Stimulated activated CD8-positive, alpha-beta memory T cell treated with anti-CD3 and anti-CD28 coated beads, Interleukin-7, amount 100 ng/mL, for 4 hours (primary cell): ENCODE measurements around the gene NPEPL1.

Experiments
- DNase-seq, 2 donors: peaks; one replicate each; pipeline ENCODE4 v3.0.0-alpha.2; 2020; ENCODE audit warnings: low read depth in 2 of 2

Gene NPEPL1

DNA sequence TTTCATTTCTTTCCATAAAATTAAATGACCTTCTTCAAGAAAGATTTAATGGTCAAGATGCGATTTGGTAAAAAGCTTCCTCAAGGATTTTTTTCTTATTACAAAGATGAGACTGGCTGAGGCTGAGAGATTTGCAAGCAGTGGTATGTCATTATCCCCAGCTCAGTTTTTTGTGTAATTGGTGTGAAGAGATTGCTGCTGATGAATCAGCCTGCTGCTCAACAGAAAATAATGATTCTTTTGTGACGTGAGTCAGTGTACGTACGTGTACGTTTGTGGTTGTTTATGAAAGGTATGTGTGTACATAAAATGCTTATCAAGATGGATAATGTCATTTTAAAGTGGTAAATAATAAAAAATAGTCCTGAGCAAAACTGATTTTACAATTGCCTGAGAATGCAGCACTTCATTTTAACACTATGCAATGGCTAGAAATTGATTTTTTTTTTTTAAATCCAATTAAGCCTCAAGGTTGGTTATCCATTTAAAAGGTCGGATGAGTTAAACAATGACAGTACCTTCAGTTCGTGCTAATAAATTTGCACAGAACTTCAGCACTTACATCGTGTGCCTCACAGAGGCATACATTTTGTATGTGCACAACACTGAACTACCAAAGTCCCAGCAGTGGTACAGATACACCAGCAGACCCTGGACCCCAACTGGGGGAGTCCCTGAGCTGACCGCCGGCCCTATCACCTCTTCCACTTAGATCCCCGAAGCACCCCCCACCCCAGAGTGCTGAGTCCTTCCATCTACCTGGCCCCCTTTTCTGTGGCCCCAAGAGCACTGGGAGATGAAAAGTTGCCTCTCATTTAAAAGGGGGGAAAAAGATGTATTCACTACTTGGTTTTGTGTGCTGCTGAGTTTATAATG is 9.7 kb upstream of the NPEPL1 start:
- no peak for DNase-seq

DNA sequence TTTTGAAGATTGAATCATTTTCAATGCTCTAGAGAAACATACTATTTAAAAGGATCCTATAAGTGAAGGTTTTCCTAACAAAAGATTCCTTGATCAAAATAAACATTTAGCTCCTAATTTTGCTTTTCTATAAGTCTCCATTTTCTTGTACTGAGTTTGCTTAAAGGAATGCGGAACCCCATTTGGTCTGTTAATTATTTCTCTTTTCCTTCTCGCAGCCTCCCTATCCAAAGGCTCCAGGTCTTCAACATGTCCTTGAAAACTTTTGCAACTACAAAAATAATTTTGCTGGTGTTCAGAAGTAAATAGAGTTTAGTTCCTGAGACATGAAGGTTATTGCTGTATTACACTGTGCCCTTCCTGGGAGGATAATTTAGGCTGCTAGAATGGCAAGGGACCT is 8.3 kb upstream of the NPEPL1 start:
- DNase-seq = no peak

DNA sequence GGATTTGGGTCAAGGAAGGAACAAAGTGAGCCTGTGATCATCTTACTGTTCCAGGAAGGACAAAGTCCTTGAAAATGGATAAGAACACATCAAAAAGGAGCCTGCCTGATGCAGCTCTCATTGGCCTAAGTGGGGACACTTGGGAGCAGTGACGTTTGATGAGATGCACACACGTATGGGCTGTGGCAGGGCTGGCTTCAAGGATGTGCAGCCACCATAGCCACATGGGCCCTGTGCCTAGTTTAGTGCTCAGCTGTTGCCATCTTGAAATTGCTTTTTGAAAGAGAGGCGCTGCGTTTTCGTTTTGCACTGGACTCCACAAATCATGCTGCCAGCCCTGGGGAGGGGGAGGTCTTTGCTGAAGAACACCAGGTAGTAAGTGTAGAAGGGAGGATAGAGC is 6.6 kb upstream of the NPEPL1 start:
- no peak for DNase-seq

DNA sequence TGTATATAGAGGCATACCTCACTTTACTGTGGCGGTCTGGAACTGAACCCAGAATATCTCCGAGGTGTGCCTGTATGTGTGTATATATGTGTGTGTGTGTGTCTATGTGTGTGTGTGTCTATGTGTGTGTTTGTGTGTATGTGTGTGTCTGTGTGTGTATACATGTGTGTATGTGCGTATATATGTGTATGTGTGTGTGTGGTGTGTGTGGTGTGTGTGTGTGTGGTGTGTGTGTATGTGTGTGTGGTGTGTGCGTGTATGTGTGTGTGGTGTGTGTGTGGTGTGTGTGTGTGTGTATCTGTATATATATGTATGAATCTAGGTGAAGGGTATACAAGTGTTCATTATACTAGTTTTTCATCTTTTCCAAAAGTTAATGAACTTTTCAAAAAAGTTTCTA is 4.2 kb upstream of the NPEPL1 start:
- DNase-seq = no peak

DNA sequence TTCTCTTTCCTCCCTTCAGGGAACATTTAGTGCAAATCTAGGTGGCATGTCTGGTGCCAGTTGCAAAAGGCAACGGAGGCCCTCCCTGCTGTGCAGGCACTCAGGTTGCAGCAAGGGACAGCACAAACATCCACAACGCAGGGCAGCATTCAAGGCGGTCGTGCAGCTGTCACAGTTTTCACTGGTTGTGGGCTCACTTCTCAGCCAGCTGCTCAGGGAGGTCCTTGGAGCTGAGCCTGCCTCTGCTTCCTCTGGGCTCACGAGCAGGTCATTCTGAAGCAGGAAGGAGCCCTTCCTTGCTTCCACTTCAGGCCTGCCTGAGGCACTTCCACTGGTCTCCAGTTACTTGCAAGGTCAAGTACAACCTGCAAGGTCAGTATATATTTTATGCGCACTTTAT is 3.8 kb upstream of the NPEPL1 start:
- DNase-seq = no peak

DNA sequence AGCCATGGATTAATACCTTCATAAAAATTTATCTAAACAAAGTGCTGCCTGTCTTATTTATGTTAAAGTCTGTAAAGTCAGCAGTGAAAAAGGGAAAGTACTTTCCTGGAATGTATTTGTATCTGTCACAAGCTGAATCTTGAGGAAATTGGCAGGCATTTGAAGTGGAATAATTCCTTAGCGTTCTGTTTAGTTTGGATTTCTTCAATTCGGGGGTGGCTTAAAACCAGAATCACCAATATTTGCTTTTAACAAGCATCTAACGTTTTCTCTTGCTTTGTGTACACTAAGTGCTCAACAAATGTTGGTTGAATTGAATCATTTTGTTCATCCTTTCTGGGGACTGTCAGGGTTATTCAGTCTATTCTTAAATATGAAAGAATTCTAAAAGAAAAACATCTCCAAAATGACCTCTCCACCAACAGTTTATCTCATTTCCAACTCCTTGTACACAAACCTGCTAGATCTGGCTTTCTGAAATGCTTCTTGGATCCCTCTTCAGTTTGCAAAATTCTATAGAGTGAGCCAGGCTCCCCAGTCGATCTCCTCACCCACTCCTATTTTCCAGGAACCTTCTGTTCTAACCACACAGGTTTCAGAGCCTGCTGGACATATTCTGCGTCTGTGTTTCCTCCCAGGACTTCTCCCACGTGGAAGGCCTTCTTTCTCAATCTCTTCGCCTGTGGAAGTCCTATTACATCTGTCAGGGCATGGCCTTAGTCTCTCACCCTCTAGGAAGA is 2.0 kb upstream of the NPEPL1 start:
- no peak for DNase-seq

DNA sequence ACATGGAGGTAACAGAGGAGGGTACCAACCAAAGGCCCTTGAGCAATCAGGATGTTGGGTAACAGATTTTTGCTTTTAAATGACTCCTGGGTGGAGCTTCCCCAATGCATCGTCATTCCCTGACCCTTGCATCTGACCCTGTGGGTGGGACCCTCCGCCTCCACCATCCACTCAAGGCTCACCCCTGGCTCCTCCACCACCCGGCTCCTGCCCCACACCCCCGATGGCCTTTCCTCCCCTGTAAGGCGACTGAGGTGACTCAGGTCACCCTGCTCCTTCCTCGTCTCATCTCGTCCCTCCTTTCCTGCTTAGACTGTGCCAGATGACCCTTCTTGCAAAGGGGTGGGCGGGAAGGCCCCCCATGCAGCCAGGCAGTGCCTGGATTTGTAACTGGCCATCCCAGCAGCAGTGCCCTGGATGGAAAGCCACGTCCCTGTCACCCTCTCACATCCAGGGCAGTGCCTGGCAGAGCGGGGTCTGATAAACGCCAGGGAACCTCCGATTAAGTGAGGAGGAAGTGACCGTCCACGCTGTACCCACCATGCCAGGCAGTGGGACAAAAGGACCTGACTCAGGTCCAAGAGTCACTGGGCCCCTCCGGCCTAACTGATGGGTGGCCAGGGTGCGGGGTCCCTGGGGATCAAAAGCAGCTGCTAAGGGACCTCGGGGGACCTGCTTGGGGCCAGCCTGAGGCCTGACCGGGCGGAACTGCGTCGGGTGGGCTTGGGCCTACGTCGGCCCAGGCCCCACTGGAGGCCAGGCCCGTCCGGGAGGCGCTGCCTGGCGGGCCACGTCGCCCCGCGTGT is 624 bp upstream of the NPEPL1 start:
- no peak for DNase-seq

DNA sequence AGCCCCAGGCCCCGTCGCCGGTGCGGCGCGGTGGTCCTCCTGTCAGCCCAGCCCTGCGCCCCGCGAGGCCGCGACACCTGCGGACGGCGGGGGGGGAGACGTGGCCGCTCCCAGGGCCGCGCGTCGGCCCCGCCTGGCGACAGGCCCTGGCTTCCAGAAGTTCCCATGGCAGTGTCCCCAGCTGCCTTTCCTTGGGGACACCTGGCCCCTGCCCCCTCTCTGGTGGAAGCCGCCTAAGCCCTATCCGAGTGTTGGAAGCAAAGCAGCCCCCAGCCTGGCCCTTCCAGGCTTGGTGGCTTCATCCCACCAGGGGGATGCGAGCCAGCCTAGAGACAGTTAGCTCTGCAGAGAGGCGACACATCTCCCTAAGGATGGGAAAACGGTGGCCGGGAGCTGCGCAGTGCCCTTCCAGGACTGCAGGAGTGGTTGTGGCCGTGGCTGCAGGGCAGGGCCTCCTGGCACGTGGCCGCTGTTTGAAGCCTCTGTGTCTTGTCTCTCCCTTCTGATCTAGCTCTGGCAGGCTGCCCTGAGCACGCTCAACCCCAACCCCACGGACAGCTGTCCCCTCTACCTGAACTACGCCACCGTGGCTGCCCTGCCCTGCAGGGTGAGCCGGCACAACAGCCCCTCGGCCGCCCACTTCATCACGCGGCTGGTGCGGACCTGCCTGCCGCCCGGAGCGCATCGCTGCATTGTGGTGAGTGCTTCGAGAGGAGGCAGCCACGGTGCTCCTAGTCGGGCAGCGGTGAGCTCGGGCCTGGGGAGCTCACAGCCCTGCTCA is 816 bp downstream of the NPEPL1 start:
- no peak for DNase-seq

DNA sequence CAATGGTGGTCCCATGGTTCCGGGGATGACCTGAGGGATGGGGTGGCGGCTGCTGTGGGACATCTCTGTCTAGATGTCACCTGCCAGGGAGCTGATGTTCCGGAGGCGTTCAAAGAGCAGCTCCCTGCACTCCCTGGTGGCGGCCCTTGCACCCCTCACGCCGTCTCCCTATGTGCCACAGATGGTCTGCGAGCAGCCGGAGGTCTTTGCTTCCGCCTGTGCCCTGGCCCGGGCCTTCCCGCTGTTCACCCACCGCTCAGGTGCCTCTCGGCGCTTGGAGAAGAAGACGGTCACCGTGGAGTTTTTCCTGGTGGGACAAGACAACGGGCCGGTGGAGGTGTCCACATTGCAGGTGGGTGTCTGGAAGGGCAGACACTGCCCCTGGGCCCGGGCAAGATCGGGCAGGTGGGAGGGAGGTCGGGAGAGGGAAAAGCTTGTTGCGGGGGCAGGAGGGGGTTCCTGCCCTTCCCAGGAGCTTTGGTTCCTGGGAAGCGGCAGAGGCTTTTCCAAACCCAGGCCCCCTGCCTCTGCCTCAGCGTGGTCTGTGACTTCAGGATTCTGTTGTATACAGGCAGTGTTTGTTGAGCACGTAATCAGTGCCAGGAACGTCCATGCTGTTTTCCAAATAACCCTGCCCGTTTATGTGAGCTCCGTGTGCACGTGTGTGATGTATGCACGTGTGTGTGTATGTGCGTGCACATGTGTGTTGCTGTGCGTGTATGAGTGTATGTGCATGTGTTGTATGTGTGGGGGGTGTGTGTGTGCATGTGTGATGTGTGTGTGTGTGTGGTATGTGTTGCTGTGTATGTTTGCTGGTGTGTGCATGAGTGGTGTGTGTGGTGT is 1.9 kb downstream of the NPEPL1 start:
- DNase-seq = no peak

DNA sequence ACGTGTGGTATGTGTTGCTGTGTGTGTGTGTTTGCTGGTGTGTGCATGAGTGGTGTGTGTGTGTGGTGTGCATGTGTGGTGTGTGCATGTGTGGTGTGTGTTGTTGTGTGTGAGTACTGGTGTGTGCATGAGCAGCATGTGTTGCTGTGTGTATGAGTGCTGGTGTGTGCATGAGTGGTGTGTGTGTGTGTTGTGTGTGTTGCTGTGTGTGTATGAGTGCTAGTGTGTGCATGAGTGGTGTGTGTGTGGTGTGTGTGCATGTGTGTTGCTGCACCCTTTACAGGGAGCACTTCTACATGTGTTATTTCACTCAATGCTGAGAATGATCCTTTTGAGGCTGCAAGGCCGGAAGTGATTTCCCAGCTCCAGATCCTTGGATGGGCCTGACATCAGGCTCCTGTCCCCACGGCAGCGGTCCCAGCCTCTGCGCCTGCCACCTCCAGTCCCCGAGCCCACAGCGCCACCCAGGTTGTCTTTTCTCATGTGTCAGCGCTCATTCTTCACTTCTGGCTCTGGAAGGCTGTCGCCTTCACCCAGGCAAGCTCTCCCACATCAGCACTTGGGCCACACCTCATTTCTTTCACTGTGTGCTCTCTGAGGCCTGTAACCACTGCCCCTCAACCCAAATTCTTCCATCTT is 2.6 kb downstream of the NPEPL1 start:
- no peak for DNase-seq

DNA sequence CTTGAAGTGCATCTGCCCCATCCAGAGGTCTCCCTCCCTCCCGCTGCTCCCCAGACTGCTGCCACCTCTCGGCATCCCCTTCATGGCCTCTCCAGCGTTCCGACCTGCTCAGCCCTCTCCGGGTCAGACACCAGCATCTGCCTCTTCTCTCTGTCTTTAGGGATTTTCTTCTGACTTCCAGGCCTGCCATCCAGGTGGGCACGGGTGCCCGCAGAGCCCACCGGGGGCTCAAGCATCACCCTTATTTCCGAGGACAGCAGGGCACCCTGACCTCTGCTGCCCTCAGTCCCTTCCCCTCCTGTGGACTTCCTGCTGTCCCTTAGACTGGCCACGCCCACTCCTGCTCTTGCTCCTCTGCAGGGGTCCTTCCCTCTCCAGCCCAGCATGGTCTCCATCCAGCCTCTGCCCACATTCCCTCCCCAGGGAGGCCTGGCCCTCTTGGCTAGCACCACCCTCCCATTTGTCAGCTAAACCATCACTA is 3.3 kb downstream of the NPEPL1 start:
- no peak for DNase-seq

DNA sequence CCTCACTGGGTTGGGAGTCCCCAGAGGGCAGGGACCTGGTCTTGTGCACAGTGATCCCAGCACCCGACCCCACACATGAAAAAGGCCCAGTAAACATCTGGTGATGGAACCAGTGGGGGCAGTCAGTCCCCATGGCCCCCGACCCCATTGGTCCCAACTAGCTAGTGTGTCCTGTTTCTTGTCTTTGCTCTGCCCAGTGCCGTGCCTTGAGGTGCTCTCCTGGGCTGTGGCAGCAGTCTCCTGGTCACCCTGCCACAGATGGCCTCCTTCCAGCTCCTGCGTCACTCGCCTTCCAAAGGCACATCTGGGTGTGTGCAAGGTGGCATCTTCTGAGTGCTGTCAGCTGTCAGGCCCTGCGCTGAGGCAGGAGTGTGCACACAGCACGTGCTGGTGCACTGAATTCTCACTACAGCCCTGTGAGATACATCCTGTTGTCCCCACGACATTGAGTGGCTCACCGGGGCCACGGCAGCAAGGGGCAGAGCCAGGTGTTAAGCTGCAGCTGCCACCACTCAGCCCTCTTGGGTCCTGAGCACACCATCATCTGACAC is 3.9 kb downstream of the NPEPL1 start:
- DNase-seq = no peak

DNA sequence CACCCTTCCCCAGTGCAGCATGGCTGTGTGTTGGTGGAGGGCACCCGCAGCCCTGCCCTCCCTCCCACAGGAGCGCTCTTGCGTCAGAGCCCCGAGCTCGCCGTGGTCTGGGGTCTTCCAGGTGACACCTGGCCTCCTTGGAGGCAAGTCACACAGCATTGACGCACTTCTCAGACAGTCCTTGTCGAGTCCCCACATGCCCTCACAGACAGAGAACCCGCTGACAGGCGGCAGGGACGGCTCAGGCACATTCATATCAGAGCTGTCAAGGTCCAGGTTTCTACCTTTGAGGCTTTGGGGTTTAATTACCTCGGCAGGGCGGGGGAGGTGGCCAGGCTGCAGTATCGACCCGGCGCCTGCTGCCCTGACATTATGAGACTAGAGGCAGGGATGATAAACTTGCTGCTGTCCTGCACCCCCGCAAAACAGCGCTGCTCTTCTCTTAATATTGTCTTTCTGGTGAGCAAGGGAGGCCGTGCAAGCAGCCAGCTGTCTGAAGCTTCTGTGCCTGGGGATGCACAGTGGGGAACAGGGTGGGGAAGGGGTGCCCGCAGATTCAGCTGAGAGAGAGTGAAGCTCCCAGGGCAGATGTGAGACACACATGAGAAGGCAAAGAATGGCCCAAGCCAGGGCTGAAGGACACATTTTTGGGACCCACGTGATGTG is 4.7 kb downstream of the NPEPL1 start:
- no peak for DNase-seq

DNA sequence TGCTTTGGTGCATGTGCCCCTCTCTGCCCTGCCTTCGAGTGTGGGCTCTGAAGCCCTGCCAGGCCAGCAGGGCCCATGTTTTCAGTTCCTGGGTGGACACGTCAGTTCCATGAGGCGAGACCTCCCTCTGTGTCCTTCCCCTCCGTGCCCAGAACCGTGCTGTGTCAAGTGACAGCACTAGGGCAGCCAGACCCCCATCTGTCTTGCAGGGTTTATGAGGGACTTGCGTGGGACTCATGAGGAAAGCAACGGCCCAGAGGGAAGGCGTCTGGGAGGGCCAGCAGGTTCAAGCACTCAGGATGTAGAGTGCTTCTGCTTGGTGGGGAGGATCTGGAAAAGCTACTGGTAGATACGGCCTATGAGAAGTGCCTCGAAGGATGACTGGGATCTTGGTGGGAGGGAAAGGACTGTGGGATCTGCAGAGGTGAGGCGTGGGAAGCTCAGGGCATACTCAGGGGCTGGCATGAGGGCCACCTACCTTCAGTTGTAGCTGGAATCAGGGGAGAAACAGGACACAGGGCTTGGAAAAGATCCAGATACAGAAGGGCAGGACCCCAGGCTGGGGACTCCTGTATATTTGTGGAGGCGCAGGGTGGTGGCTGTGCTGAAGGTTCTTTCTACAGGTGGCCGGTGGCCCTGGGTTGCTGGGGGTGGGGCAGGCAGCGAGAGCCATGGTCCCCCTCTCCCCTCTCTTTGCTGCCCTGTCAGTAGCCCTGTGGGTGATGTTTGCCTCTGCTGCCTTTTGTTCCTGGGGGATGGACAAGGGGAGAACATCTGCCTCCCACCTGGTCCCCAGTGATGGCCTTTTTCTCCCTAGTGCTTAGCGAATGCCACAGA is 5.5 kb downstream of the NPEPL1 start:
- DNase-seq = no peak

DNA sequence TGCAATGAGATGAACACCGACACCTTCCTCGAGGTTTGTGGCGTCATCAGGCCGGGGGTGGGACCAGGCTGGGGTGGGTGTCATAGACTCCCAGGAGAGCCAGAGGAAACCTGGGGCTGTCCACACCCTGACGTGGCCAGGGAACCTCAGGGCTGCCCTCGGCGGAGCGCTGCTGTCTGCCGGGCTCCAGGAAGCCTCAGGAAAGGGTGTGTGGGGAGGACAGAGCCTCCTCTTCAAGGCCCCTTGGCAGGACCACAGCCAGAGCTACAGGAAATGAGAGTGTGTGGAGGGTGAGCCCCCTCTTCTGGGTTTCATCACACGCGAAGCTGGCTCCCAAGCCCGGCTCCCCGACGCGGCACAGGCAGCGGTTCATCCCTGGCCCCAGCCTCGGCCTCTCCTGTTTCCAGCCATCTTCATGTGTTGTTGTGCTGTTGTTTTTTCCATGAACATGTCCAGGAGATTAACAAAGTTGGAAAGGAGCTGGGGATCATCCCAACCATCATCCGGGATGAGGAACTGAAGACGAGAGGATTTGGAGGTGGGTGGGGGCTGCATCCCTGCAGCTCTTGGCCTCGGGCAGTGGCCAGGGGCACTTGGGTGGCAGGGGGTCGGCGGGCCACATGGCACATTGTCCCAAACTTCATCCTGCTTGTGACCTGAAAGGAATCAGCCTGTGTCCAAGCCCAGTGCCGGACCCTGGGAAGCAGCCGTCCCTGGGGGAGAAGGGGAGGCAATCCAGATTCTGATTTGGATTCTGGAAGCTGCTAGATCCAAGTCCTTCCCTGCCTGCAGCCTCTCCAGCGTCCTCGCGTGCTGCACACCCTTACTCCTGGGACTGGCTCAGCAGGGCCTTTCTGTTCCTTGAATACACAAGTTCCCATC is 6.4 kb downstream of the NPEPL1 start:
- no peak for DNase-seq

DNA sequence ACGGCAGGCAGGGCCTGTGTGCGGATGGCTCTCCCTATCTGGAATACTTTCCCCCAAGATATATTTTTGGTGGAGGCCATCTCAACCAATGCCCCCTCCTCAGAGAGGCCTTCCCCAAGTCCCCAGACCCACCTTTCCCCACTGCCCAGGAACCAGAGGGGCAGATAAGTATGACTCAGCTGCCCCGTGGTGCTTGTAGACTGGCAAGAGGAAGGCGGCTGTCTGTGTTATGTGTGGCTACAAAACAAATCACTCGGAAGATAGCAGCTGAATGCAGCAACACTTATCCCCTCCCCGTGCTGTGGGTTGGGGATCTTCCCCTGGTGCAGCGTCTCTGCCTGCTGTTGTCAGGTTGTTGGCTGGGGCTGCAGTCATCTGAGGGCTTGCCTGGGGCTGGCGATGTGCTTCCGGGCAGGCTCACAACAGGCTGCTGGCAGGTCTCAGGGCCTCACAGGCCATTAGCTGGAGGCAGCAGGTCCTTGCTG is 7.1 kb downstream of the NPEPL1 start:
- no peak for DNase-seq
